Lung (tissue), 12 donors: Measurements from ENCODE around the gene FBRSL1. TPM values are rescaled to one million over a fixed set of nuclear protein-coding genes. Genes with fewer than 3 reads are reported as not detected.

Experiments
- ATAC-seq: fragments of 200-7000 bp; cut with Tn5 transposase; one replicate; pipeline ENCODE4 v1.9.1; 2020; ENCODE audit warnings: moderate number of reproducible peaks; ENCODE audit not compliant: insufficient read depth, low FRiP score
- DNase-seq, 3 donors: peaks; one replicate each; pipeline ENCODE4 v3.0.0-alpha.2; 2013 to 2017
- H3K27ac ChIP-seq, 2 donors: one replicate each; pipeline ENCODE4 v1.5.1; 2013; ENCODE audit warnings: mild to moderate bottlenecking in 2 of 2, moderate library complexity in 2 of 2, control low read depth in 1 of 2, inconsistent platforms in 1 of 2, low read depth in 1 of 2, low read length in 1 of 2
- H3K27me3 ChIP-seq, 3 donors: one replicate each; pipeline ENCODE4 v1.5.1; 2013; ENCODE audit warnings: low read length in 2 of 3; ENCODE audit not compliant: control insufficient read depth in 3 of 3, insufficient read depth in 3 of 3
- H3K36me3 ChIP-seq, 4 donors: one replicate each; pipeline ENCODE4 v1.5.1; 2013; ENCODE audit warnings: low read length in 4 of 4, mild to moderate bottlenecking in 1 of 4, moderate library complexity in 1 of 4; ENCODE audit not compliant: control insufficient read depth in 4 of 4, insufficient read depth in 4 of 4
- H3K4me1 ChIP-seq, 5 donors: one replicate each; pipeline ENCODE4 v1.5.1; 2013; ENCODE audit warnings: low read length in 5 of 5, mild to moderate bottlenecking in 2 of 5, moderate library complexity in 1 of 5; ENCODE audit not compliant: control insufficient read depth in 5 of 5, insufficient read depth in 5 of 5
- H3K4me3 ChIP-seq: one replicate; pipeline ENCODE4 v1.5.1; 2013; ENCODE audit warnings: mild to moderate bottlenecking, control low read depth, moderate library complexity
- H3K9ac ChIP-seq, 2 donors: one replicate each; pipeline ENCODE4 v1.5.1; 2013; ENCODE audit warnings: low read length in 2 of 2, control low read depth in 1 of 2; ENCODE audit not compliant: insufficient read depth in 1 of 2
- H3K9me3 ChIP-seq, 4 donors: one replicate each; pipeline ENCODE4 v1.5.1; 2013; ENCODE audit warnings: low read length in 3 of 4, mild to moderate bottlenecking in 1 of 4, moderate library complexity in 1 of 4; ENCODE audit not compliant: control insufficient read depth in 4 of 4, insufficient read depth in 3 of 4
- CTCF ChIP-seq: IDR thresholded peaks from 2 replicates; pipeline ENCODE4 v1.5.1; 2012; ENCODE audit warnings: mild to moderate bottlenecking; ENCODE audit errors: control extremely low read depth, extremely low read depth
- WGBS, 2 donors: extraction: QIAGEN DNeasy Blood & Tissue Kit; methylation state at CpG; one replicate each; pipeline ENCODE4 v1.1.7; 2013; 5-methylcytosine and 5-hydroxymethylcytosine counted together
- polyA plus RNA-seq, 2 donors: library from polyadenylated mRNA; stranded (reverse); fragments of 200-250 nt; gene quantifications; one replicate each; pipeline ENCODE4 v1.2.1, GENCODE V29; 2013
- total RNA-seq, 2 donors: library from RNA; depleted of rRNA in 1 of 2; stranded (reverse); fragments of >200 nt in 1 of 2; gene quantifications; one replicate each; pipeline ENCODE4 v1.2.1, GENCODE V29; 2014 to 2021
- donor health status: control.
- donor health status: control.
- donor health status: Bipolar disorder and iron deficiency.
- donor health status: healthy.
- donor health status: DM: yes; HTN: yes; CAD: no.

FBRSL1 gene
- total and polyA plus RNA-seq, 4 donors = 10.6 to 56.9 (median 22.3) TPM

- no peak overlapping the region for H3K4me3 ChIP-seq
- DNase-seq = no peak
- 90 to 91% methylated on average over 10 of the region's 10 CpGs for WGBS, 2 donors
- H3K27me3 ChIP-seq = no peaks in the 10 kb centered on the region
- no peak overlapping the region for H3K9ac ChIP-seq
- TF ChIP-seq CTCF = no peak
- ATAC-seq = no peak
- peaks cover 0 to 24% (median 16%) of the 10 kb centered on the region in 5 donors for H3K4me1 ChIP-seq
- no peaks in the 10 kb centered on the region for H3K36me3 ChIP-seq
- no peak overlapping the region for H3K27ac ChIP-seq
- H3K9me3 ChIP-seq = peaks cover 0 to 6% (median 2%) of the 10 kb centered on the region in 4 donors
These were observed 25.1 kb upstream of the FBRSL1 start for GRCh38 chr12:132464820-132465219.

DNA sequence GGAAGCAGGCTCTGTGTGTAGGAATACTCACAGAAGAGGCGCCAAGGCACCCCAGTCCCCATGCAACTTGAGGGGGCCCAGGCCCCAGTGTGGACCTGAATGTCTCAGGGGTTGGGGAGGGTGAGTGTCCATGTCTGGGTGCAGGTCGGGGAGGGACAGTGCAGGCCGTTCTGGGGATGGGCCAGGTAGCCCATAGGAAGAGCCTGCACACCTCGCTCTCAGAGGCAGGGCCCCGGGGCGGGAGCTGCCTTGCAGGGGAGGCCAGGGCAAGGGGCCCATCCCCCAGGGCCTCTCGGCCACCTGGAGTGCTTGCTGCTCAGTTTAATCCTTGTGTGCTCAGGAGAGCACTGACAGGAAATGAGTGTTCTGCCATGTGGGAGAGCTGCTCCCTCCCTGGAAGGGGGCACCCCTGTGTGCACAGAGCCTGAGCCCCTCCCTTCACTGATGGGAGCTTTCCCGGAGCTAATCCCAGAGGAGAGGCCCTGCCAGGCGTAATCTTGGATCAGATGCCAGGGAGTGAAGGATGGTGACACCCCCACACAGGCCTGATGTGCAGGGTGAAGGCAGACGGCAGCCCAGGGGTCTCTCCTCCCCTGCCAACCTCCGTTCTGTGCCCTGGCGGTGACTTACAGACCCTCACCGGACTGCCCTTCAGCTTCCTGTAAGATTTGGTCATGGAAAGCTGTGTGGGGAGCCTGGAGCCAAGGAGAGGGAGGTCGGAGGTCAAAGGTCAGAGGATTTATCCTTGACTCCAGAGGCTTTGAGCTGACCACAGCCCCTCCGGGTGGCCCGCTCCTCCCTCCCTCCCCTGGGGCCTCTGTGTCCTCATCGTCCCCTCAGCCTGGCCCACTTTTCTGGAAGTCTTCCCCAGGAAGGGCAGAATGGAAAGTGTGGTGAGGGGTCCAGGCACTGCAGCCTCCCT lies 24.4 kb upstream of the FBRSL1 start:
- TF ChIP-seq CTCF = no peak
- no peak overlapping the region for H3K27ac ChIP-seq
- H3K9me3 ChIP-seq = peaks cover 0 to 6% (median 2%) of the 10 kb centered on the region in 4 donors
- peak in 2 of 3 donors; percentile 40 to 53 for DNase-seq
- no peak for ATAC-seq
- 62 to 70% methylated on average over 17 of the region's 17 CpGs for WGBS, 2 donors
- H3K27me3 ChIP-seq = no peaks in the 10 kb centered on the region
- peaks cover 0 to 24% (median 16%) of the 10 kb centered on the region in 5 donors for H3K4me1 ChIP-seq
- H3K36me3 ChIP-seq = no peaks in the 10 kb centered on the region
- H3K4me3 ChIP-seq = no peak overlapping the region
- no peak overlapping the region for H3K9ac ChIP-seq

GRCh38 chr12:132466241-132467201 lies 23.4 kb upstream of the FBRSL1 start:
- Histone ChIP-seq H3K4me1 (peaks cover 0 to 24% (median 16%) of the 10 kb centered on the region in 5 donors), H3K27ac (no peak overlapping the region), H3K4me3 (no peak overlapping the region), H3K36me3 (no peaks in the 10 kb centered on the region), H3K9ac (no peak overlapping the region), H3K9me3 (peaks cover 0 to 8% (median 2%) of the 10 kb centered on the region in 4 donors), H3K27me3 (no peaks in the 10 kb centered on the region)
- DNase-seq (peak; percentile 83 to 92 (median 87)), ATAC-seq (no peak)
- 69 to 75% methylated on average over 18 of the region's 18 CpGs for WGBS, 2 donors
- TF ChIP-seq CTCF = no peak
